Loucy (cell line): ENCODE measurements around the gene ATP1A2.

Source experiments
- EZH2phosphoT487 ChIP-seq: fragments of 200-600 bp; IDR thresholded peaks from 2 replicates; pipeline ENCODE4 v1.6.1; 2018; ENCODE audit warnings: antibody characterized with exemption, mild to moderate bottlenecking, moderate library complexity, borderline replicate concordance
- TF ChIP-seq, protein P1 (sequence below): fragments of 200-600 bp; sonication (generic); conservative IDR thresholded peaks from 2 replicates; pipeline ENCODE4 v1.5.1; 2014; ENCODE audit warnings: mild to moderate bottlenecking, antibody characterized with exemption, low read length

DNA sequence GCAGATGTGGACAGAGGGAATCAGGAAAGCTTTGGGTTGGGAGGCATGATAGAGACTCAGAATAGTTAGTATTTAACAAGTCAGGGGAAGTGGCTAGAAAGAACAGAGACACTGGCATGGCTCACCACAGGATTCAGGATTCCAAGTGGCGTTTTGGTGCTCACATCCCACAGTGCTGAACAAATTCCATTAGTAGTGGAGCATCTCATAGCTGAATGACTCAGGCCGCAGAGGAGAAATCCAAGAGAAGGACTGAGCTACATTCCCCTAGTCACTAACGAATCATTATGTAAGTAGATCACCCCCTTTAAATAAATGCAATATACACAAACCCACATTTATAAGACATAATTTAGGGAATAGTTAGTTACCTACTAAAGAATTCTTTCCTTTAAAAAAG, 39.3 kb upstream of the ATP1A2 start:
- TF ChIP-seq, protein P1, sequence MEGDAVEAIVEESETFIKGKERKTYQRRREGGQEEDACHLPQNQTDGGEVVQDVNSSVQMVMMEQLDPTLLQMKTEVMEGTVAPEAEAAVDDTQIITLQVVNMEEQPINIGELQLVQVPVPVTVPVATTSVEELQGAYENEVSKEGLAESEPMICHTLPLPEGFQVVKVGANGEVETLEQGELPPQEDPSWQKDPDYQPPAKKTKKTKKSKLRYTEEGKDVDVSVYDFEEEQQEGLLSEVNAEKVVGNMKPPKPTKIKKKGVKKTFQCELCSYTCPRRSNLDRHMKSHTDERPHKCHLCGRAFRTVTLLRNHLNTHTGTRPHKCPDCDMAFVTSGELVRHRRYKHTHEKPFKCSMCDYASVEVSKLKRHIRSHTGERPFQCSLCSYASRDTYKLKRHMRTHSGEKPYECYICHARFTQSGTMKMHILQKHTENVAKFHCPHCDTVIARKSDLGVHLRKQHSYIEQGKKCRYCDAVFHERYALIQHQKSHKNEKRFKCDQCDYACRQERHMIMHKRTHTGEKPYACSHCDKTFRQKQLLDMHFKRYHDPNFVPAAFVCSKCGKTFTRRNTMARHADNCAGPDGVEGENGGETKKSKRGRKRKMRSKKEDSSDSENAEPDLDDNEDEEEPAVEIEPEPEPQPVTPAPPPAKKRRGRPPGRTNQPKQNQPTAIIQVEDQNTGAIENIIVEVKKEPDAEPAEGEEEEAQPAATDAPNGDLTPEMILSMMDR = no peak
- no peak for TF ChIP-seq EZH2phosphoT487
